Gastroesophageal sphincter (tissue), 4 donors: Measurements from ENCODE around the gene FURIN. TPM values are rescaled to one million over a fixed set of nuclear protein-coding genes. Genes with fewer than 3 reads are reported as not detected.
A peak's percentile ranks its signal among the peaks of the same experiment; 100 is the strongest.

Experiments used
- ATAC-seq: fragments of 150-250 bp; one replicate; pipeline ENCODE4 v1.9.1; 2016; ENCODE audit warnings: mild to moderate bottlenecking, moderate library complexity
- H3K27ac ChIP-seq, 4 donors: fragments of 200-600 bp; sonication (generic) in 3 of 4; 1 replicate in 3 of 4; 2 replicates in 1 of 4; pipeline ENCODE4 v1.5.1; 2016 to 2019
- H3K27me3 ChIP-seq: fragments of 200-600 bp; sonication (generic); one replicate; pipeline ENCODE4 v1.5.1; 2019
- H3K36me3 ChIP-seq, 2 donors: fragments of 200-600 bp; sonication (generic); one replicate each; pipeline ENCODE4 v1.5.1; 2019; ENCODE audit warnings: control low read depth in 1 of 2
- H3K4me1 ChIP-seq, 3 donors: fragments of 200-600 bp; sonication (generic); 1 replicate in 2 of 3; 2 replicates in 1 of 3; pipeline ENCODE4 v1.5.1; 2016 to 2019; ENCODE audit warnings: control low read depth in 2 of 3
- H3K4me3 ChIP-seq, 2 donors: fragments of 200-600 bp; sonication (generic); one replicate each; pipeline ENCODE4 v1.5.1; 2019; ENCODE audit warnings: mild to moderate bottlenecking in 1 of 2, moderate library complexity in 1 of 2
- H3K9me3 ChIP-seq, 3 donors: fragments of 200-600 bp; sonication (generic); one replicate each; pipeline ENCODE4 v1.5.1; 2017 to 2019; ENCODE audit warnings: control low read depth in 2 of 3
- CTCF ChIP-seq, 4 experiments: fragments of 200-600 bp in 2 of 4; fragments of 450-650 bp in 2 of 4; sonication (generic) in 1 of 4; IDR thresholded peaks; one replicate each; pipeline ENCODE4 v1.5.1; 2017 to 2019; ENCODE audit warnings: antibody characterized with exemption in 4 of 4, mild to moderate bottlenecking in 2 of 4, moderate library complexity in 2 of 4
- EP300 ChIP-seq: sonication (generic); formaldehyde crosslinking; IDR thresholded peaks from one replicate; pipeline ENCODE4 v1.6.1; 2017; ENCODE audit warnings: antibody characterized with exemption, mild to moderate bottlenecking
- POLR2A ChIP-seq, 2 donors: fragments of 450-650 bp; IDR thresholded peaks; one replicate each; pipeline ENCODE4 v1.6.1; 2017; ENCODE audit warnings: antibody characterized with exemption in 2 of 2, mild to moderate bottlenecking in 2 of 2, moderate library complexity in 1 of 2
- POLR2AphosphoS5 ChIP-seq: sonication (generic); formaldehyde crosslinking; IDR thresholded peaks from one replicate; pipeline ENCODE4 v1.6.1; 2017; ENCODE audit warnings: antibody characterized with exemption
- WGBS, 2 donors: methylation state at CpG; one replicate each; pipeline ENCODE4 v1.1.5; 2018; ENCODE audit warnings: low coverage in 1 of 2; 5-methylcytosine and 5-hydroxymethylcytosine counted together
- total RNA-seq, 4 donors: library from RNA; depleted of rRNA; stranded (reverse); fragments of >200 nt; gene quantifications; one replicate each; pipeline ENCODE4 v1.1.0, GENCODE V29; 2016

The FURIN gene
- 10 to 100 TPM; 34.1 to 75.4 (median 59.8) TPM for total RNA-seq

- no peaks in the 10 kb centered on the region for H3K9me3 ChIP-seq
- peaks cover 14% of the 10 kb centered on the region for H3K27me3 ChIP-seq
- ATAC-seq = no peak
- H3K4me1 ChIP-seq = peaks cover 0 to 36% (median 26%) of the 10 kb centered on the region in 3 donors
- no peak within 1 kb of the TSS for H3K4me3 ChIP-seq
- WGBS, 2 donors = 88% methylated on average over 4 of the region's 6 CpGs; no CpG with 5 or more reads in 1 of the 2 donors
- peak within 1 kb of the TSS in 3 of 4 donors; percentile 94 to 96 (median 95) for H3K27ac ChIP-seq
- TF ChIP-seq CTCF (IDR thresholded peaks at IDR 0.05) = no peak
- TF ChIP-seq EP300 = no peak
- no peak for TF ChIP-seq POLR2AphosphoS5
- TF ChIP-seq POLR2A (IDR thresholded peaks at IDR 0.05) = no peak
- H3K36me3 ChIP-seq = no peaks in the 10 kb centered on the region
Measured at GRCh38 chr15:90868261-90868689, at the start of gene FURIN. TSS of gene FURIN (plus strand) at chr15:90868588. CDS start at chr15:90875741, 7,153 bp downstream.

- no peak for TF ChIP-seq CTCF (IDR thresholded peaks at IDR 0.05)
- TF ChIP-seq POLR2A (IDR thresholded peaks at IDR 0.05) = no peak
- TF ChIP-seq POLR2AphosphoS5 = no peak
- no peak for TF ChIP-seq EP300
- H3K27ac ChIP-seq = no peak overlapping the region
- H3K36me3 ChIP-seq = no peaks in the 10 kb centered on the region
- H3K4me3 ChIP-seq = no peak overlapping the region
- no CpG with 5 or more reads among the region's 6 CpGs for WGBS, 2 donors
- no peak for ATAC-seq
- no peaks in the 10 kb centered on the region for H3K9me3 ChIP-seq
- no peaks in the 10 kb centered on the region for H3K27me3 ChIP-seq
- H3K4me1 ChIP-seq = peaks cover 0 to 8% (median 5%) of the 10 kb centered on the region in 3 donors
Measured at GRCh38 chr15:90819390-90819789, 49.0 kb upstream of the FURIN start.

GRCh38 chr15:90819850-90820249, 48.5 kb upstream of the FURIN start:
- Histone ChIP-seq H3K36me3 (no peaks in the 10 kb centered on the region), H3K9me3 (no peaks in the 10 kb centered on the region), H3K27ac (no peak overlapping the region), H3K4me3 (no peak overlapping the region), H3K4me1 (peaks cover 0 to 8% (median 5%) of the 10 kb centered on the region in 3 donors), H3K27me3 (no peaks in the 10 kb centered on the region)
- no peak for ATAC-seq
- WGBS, 2 donors = no CpG with 5 or more reads among the region's 12 CpGs
- TF ChIP-seq POLR2AphosphoS5 (no peak), POLR2A (IDR thresholded peaks at IDR 0.05) (no peak), CTCF (IDR thresholded peaks at IDR 0.05) (no peak), EP300 (no peak)

GRCh38 chr15:90820481-90820880, 47.9 kb upstream of the FURIN start:
- H3K4me3 ChIP-seq = no peak overlapping the region
- no peak overlapping the region for H3K27ac ChIP-seq
- H3K27me3 ChIP-seq = peaks cover 2% of the 10 kb centered on the region
- no peaks in the 10 kb centered on the region for H3K9me3 ChIP-seq
- no peak for ATAC-seq
- H3K36me3 ChIP-seq = no peaks in the 10 kb centered on the region
- WGBS, 2 donors = no CpG with 5 or more reads among the region's 7 CpGs
- TF ChIP-seq POLR2AphosphoS5 (no peak), EP300 (no peak)
- peaks cover 0 to 8% (median 5%) of the 10 kb centered on the region in 3 donors for H3K4me1 ChIP-seq

- Histone ChIP-seq H3K4me3 (no peak overlapping the region), H3K36me3 (no peaks in the 10 kb centered on the region), H3K9me3 (no peaks in the 10 kb centered on the region), H3K4me1 (peaks cover 0 to 8% (median 5%) of the 10 kb centered on the region in 3 donors), H3K27ac (no peak overlapping the region), H3K27me3 (peaks cover 4% of the 10 kb centered on the region)
- ATAC-seq = no peak
- 57 to 65% methylated on average over 2 to 6 of the region's 8 CpGs for WGBS, 2 donors
- no peak for TF ChIP-seq CTCF (IDR thresholded peaks at IDR 0.05)
- no peak for TF ChIP-seq POLR2AphosphoS5
- no peak for TF ChIP-seq POLR2A (IDR thresholded peaks at IDR 0.05)
- TF ChIP-seq EP300 = no peak
Measured at GRCh38 chr15:90822204-90822955, 46.0 kb upstream of the FURIN start.
